Ovary (tissue), 3 donors: ENCODE measurements around the gene GRIN3A.

Experiments
- EP300 ChIP-seq: sonication (generic); formaldehyde crosslinking; IDR thresholded peaks from one replicate; pipeline ENCODE4 v1.6.1; 2017; ENCODE audit warnings: antibody characterized with exemption
- POLR2A ChIP-seq: fragments of 450-650 bp; IDR thresholded peaks from one replicate; pipeline ENCODE4 v1.6.1; 2017; ENCODE audit warnings: antibody characterized with exemption, mild to moderate bottlenecking, moderate library complexity
- TF ChIP-seq, protein P1 (sequence below), 3 donors: fragments of 450-650 bp in 2 of 3; fragments of 200-600 bp in 1 of 3; IDR thresholded peaks; one replicate each; pipeline versions ENCODE4 v1.5.1 to v1.8.0; 2016 to 2022; ENCODE audit warnings: antibody characterized with exemption in 3 of 3, mild to moderate bottlenecking in 1 of 3
- donor health status: DM: no; HTN: no; CAD: no.

DNA sequence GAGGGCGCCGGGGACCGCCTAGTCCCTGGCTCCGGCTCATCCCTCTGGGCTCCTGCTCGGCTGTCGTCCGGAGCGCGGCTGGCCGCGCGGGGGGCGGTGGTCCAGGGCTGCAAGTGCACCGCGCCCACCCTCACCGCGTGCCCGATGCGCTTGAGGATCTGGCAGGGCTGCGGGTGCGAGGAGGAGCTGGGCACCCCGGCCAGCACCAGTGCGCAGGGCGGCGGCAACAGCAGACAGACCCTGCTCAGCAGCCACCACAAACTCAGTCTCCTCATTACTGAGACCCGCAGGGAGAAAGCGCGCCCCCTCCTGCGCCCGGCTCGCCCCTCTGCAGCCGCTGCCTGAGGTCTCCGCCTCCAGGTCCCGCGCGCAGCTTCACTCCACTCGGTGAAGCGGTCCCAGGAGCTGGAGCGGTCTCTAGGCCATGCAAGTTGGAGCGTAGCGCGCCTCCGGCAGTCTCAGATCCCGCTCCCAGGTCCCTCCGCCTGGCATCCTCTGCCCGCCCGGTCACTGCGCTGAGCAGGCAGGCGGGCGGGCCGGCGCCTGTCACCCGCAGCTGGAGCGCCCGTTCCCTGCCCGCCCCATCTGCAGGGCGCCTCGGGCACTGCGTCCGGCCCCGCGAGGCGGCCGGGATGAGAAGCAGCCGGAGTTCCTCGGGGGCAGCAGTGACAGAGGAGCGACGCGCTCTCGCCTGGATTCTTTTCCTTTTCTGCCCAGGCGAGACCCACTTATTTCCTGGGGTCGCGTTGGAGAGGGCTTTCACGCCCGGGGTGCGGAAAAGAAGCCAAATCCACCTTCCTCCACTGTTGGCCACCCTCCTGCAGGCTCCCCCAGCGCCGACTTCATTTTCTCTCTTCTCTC, 512 bp downstream of the GRIN3A start:
- TF ChIP-seq POLR2A (no peak), EP300 (no peak)
- TF ChIP-seq, protein P1, sequence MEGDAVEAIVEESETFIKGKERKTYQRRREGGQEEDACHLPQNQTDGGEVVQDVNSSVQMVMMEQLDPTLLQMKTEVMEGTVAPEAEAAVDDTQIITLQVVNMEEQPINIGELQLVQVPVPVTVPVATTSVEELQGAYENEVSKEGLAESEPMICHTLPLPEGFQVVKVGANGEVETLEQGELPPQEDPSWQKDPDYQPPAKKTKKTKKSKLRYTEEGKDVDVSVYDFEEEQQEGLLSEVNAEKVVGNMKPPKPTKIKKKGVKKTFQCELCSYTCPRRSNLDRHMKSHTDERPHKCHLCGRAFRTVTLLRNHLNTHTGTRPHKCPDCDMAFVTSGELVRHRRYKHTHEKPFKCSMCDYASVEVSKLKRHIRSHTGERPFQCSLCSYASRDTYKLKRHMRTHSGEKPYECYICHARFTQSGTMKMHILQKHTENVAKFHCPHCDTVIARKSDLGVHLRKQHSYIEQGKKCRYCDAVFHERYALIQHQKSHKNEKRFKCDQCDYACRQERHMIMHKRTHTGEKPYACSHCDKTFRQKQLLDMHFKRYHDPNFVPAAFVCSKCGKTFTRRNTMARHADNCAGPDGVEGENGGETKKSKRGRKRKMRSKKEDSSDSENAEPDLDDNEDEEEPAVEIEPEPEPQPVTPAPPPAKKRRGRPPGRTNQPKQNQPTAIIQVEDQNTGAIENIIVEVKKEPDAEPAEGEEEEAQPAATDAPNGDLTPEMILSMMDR (IDR thresholded peaks at IDR 0.05) = no peak
